Activated CD4-positive, CD25-positive, alpha-beta regulatory T cell (primary cell): ENCODE results near the gene BPI.
"Not testable (repeated sequence)": the region's sequence is repeated elsewhere in the genome, so short reads cannot be mapped to it uniquely, and the experiment has no call there.

ENCODE experiments used
- DNase-seq, 4 experiments: peaks; one replicate each; lab custom pipeline; 2025; lab: John Stamatoyannopoulos, UW

Gene BPI

DNA sequence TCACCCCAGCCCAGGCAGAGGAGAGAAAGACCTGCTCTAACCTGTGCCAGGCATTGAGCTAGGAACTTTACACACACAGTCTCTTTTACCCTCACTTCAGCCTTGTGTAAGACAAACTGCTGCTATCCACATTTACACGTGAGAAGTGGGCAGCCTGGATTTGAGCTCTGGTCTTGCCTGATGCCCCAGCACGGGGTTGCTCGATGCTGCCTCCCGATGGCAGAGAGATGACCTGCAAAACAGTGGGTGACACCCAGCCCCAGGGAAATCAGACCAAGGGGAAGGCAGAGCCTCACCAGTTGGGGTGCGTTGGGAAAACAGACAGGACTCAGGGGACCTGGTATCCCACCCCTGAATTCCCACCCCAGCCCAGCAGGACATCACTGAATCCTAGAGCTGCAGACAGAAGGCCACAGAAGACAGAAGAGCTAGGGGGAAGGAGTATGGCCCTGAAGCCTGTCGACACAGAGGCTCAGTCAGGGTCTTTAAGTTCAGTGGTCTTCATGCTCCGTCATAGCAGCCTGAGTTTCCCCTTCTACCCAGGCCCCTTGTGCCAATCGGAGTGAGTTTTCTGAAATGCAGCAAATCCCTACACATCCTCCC, 990 bp downstream of the BPI start:
- DNase-seq, result no peak

DNA sequence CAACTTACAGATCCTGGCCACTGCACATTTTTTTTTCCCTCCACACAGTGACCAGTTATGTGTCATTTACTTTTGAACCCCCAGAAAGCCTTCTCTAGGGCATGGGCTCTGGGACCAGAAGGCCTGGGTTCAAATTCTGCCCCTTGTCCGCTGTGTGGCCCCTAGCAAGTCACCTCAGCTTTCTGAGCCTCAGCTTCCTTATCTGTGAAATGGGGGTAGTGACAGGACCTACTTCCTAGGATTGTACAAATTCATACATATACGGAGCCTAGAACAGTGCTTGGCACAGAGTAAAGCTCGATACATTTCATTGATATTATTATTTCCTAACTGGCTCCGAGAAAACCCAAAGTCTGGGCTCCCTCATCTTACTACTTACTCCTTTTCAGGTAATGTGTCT, 1.6 kb downstream of the BPI start:
- DNase-seq, result no peak

- no peak for DNase-seq
Measured at GRCh38 chr20:38306379-38306778, 2.4 kb downstream of the BPI start.

- no peak for DNase-seq
Measured at GRCh38 chr20:38307371-38308046, 3.6 kb downstream of the BPI start.

DNA sequence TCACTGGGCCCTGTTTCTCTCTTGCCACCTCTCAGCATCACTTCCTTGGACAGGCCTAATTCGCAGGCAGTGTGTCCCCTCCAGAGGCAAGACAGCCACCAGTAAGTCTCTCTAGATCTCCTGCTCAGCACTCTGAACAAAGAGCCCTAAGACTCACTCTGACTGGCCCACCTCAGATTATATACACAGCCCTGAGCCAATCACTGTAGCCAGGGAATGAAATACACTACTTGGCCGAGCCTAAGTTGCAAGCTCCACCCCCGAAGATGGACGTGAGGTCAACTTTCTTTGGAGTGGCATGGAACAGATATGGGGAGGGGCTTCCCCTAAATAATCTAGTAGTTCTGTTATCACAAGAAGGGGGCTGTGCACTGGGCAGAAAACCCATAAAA, 4.1 kb downstream of the BPI start:
- no peak for DNase-seq

GRCh38 chr20:38308447-38308846, 4.5 kb downstream of the BPI start:
- DNase-seq, result no peak

- DNase-seq, result no peak
Measured at GRCh38 chr20:38311091-38311490, 7.1 kb downstream of the BPI start.

- no peak for DNase-seq
Measured at GRCh38 chr20:38311491-38311890, 7.5 kb downstream of the BPI start.

GRCh38 chr20:38313676-38314075, 9.7 kb downstream of the BPI start:
- DNase-seq, result no peak

- DNase-seq, result not testable (repeated sequence)
Measured at GRCh38 chr20:38314350-38314749, 10.4 kb downstream of the BPI start.

GRCh38 chr20:38315290-38315966, 11.5 kb downstream of the BPI start:
- no peak for DNase-seq

DNA sequence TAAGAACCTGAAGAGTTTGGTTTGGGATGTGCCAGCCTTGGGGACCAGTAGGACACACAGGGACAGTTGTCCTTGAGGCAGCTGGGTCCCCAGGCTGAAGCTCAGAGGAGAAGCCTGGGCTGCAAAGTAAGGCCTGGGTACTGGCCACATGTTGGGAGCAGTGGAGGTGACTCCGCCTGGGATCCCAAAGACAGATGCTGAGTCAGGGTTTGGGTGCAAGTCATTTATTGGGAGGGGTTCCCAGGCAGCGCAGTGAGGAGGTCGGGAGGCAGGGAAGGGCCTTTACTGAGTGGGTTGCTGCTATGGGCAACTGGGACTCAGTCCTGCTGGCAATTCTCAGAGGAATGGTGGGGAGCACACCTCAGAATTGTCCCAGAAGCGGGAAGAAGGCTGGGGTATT, 12.4 kb downstream of the BPI start:
- no peak for DNase-seq

GRCh38 chr20:38317422-38317821, 13.5 kb downstream of the BPI start:
- no peak for DNase-seq

DNA sequence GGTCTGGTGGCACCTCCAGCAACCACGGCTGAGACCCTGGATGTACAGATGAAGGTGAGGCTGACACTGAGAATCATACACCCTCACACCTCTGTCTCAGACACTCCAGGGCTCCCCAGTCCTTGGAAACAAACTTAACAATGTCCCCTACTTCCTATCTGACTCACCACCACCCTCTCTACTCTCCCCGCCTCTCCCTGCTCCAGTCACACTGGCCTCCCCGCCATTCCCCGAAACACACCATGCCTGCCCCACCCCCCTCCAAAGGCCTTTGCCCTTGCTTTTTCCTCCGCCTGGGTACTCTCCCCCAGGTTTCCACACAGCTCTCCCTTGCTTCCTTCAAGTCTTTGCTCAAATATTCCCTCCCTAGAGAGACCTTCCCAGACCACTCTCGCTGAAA, 16.3 kb downstream of the BPI start:
- no peak for DNase-seq

DNA sequence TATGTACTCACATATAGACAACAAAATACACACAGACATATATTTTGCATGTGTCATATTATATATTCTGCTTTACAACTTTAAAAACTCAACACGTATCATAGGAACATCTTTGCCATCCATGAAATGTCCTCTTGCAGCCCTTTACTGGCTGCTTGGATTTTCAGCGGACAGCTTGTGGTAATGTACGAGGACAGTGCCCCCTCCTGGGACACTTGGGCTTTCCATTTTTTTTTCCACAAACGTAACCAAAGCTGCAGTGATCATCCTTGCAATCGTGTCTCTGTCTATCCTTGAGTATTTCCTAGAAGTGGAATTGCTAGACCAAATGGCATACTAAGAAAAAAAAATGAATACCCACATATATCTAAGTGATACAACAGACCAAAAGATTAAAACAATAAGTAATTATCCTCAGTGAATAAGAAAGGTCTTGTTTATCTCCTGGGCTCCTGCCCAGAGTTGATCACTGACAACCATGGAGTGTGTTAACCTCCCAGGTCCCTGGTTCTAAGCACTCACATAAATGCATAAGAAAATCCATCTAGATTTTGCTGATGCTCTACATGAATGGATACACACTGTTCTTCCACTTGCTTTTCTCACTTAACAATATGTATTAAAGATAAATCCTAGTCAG, 18.1 kb downstream of the BPI start:
- DNase-seq, result no peak

DNA sequence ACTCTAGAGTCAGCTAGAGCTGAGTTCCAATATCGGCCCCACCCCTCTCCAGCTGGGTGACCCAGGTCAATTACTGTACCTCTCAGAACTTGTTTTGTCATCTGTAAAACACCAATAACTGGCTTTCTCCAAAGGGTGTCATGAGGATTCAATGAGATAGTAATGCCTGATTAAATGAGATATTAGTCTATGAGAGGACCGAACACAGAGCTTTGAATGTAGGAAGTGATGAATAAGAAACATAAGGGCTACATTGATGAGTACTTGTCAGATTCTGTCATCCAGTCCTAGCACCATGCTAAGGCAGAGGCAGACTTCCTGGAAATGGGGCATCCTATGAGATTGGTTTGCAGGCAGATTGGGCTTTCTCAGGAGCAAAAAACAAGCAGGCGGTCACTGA, 20.2 kb downstream of the BPI start:
- no peak for DNase-seq

- no peak for DNase-seq
Measured at GRCh38 chr20:38325167-38325566, 21.2 kb downstream of the BPI start.

DNA sequence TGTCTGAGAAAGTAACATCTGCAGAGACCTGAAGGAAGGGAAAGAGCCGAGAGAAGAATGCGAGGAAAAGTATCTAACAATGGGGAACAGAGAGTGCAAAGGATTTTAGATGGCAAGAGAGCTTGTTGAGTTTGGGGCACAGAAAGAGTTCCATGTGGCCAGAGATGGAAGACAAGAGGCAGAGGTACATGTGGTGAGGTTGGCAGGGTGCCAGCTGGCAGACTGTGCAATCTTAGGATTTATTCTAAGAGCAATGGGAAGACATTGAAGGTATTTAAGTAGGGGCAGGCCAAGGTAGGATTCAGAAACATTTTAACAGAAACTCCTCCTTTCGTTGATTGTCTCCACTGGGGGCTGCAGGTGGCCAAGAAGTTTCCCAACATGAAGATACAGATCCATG, 21.9 kb downstream of the BPI start:
- DNase-seq, result no peak

- DNase-seq, result no peak
Measured at GRCh38 chr20:38326309-38326708, 22.4 kb downstream of the BPI start.

DNA sequence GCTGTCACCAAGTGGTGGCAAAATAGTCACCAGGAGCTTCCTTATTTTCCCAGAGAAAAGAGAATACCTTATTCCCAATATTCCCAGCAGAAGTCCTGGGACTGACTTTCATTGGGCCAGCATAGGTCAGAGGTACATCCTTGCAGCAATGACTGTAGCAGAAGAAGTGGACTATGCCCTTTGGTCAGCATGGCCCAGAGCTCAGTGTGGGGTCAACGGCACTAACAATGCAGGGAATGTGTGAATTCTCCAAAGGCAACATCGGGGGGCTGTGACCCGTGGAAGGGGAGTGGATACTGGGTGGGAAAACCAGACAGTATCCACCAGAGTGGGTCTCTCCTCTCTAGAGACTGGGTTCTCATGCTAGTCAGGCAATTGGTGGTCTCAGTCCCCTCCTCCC, 26.7 kb downstream of the BPI start:
- DNase-seq, result no peak

DNA sequence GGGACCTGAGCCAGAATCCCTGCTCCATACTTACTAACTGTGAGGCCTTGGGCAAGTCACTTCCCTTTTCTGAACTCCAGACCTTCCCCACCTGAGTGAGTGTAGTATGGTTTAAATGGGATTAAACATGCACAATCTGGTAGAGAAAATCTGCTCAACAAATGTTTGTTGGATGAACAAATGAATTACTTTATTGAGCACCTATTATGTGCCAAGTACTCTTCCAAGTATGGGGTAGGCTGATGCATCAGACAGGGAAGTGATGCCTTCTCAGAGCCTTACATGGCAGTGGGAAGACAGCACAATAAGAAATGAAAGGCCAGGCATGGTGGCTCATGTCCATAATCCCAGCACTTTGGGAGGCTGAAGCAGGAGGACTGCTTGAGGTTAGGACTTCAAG, 27.3 kb downstream of the BPI start:
- no peak for DNase-seq

DNA sequence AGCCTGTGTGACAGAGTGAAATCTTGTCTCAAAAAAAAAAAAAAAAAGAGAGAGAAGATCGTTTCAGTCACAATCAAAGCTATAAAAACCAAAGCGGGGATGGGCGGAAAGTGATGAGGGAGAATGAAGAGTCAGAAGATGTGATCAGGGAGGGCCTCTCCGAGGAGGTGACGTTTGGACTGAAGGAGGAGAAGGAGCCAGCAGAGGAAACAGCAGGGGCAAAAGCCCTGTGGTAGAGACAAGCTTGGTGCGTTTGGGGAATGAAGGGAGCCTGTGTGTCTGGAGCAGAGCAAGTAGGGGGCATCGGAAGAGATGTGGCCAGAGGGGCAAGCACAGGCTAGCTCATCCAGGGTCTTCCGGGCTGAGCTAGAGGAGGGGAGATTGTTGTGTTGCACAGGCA, 27.9 kb downstream of the BPI start:
- no peak for DNase-seq

- DNase-seq, result no peak
Measured at GRCh38 chr20:38334016-38334415, 30.1 kb downstream of the BPI start.
